Regular cardiac myocyte (primary cell): ENCODE data around the gene TASL. TPM values are rescaled to one million over a fixed set of nuclear protein-coding genes. Genes with fewer than 3 reads are reported as not detected.

Experiments
- total RNA-seq: library from RNA; depleted of rRNA; stranded (reverse); fragments of >200 nt; gene quantifications from 2 replicates; pipeline ENCODE4 v1.2.3, GENCODE V29; 2014

TASL gene
- total RNA-seq, result not detected in 2 replicates

GRCh38 chrX:30577362-30577991 is at the start of gene TASL:
Gene TASL, minus strand, starts transcription at chrX:30577766. Its CDS starts 17,411 bp downstream, at chrX:30560355.

Other genes starting within 250 kb of the TASL start
- gene GK, start 75.7 kb upstream of the TASL start, total RNA-seq, result 10.7 and 15.5 TPM in 2 replicates